Mesendoderm (in vitro differentiated cells): Measurements from ENCODE around the gene ARFGAP1.

Experiments used
- DNase-seq: peaks from one replicate; pipeline ENCODE4 v3.0.0; 2013
- H2AK5ac ChIP-seq: 2 replicates; pipeline ENCODE4 v1.6.1; 2013; ENCODE audit warnings: low read length, inconsistent platforms
- H2BK120ac ChIP-seq: 2 replicates; pipeline ENCODE4 v1.6.1; 2013; ENCODE audit warnings: low read depth, mild to moderate bottlenecking, low read length, moderate library complexity, mixed read lengths
- H2BK15ac ChIP-seq: replicated peaks from 2 replicates; pipeline ENCODE4 v1.6.1; 2013; ENCODE audit warnings: low read depth, mild to moderate bottlenecking, moderate library complexity
- H2BK5ac ChIP-seq: 2 replicates; pipeline ENCODE4 v1.6.1; 2013; ENCODE audit warnings: low read length, inconsistent platforms
- H3K18ac ChIP-seq: 2 replicates; pipeline ENCODE4 v1.6.1; 2013; ENCODE audit warnings: mild to moderate bottlenecking, low read length, mixed read lengths
- H3K23ac ChIP-seq: one replicate; pipeline ENCODE4 v1.6.1; 2013; ENCODE audit warnings: low read length
- H3K27ac ChIP-seq: 2 replicates; pipeline ENCODE4 v1.5.1; 2013; ENCODE audit warnings: low read depth, mild to moderate bottlenecking, inconsistent platforms, low read length, moderate library complexity
- H3K27me3 ChIP-seq: 2 replicates; pipeline ENCODE4 v1.6.1; 2013; ENCODE audit warnings: low read length, control low read depth, mild to moderate bottlenecking, inconsistent platforms; ENCODE audit not compliant: insufficient read depth, poor library complexity
- H3K36me3 ChIP-seq: 2 replicates; pipeline ENCODE4 v1.6.1; 2013; ENCODE audit warnings: low read length, inconsistent platforms; ENCODE audit not compliant: control insufficient read depth, insufficient read depth
- H3K4ac ChIP-seq: one replicate; pipeline ENCODE4 v1.6.1; 2013; ENCODE audit warnings: low read depth, mild to moderate bottlenecking, low read length, moderate library complexity
- H3K4me1 ChIP-seq: 2 replicates; pipeline ENCODE4 v1.6.1; 2013; ENCODE audit warnings: low read depth, low read length, inconsistent platforms; ENCODE audit not compliant: control insufficient read depth
- H3K4me2 ChIP-seq: 2 replicates; pipeline ENCODE4 v1.6.1; 2013; ENCODE audit warnings: low read length
- H3K4me3 ChIP-seq: 2 replicates; pipeline ENCODE4 v1.5.1; 2013; ENCODE audit warnings: mild to moderate bottlenecking, low read length
- H3K56ac ChIP-seq: one replicate; pipeline ENCODE4 v1.6.1; 2013; ENCODE audit warnings: low read length
- H3K79me1 ChIP-seq: 2 replicates; pipeline ENCODE4 v1.6.1; 2013; ENCODE audit warnings: low read length, inconsistent platforms
- H3K79me2 ChIP-seq: 2 replicates; pipeline ENCODE4 v1.6.1; 2013; ENCODE audit warnings: mild to moderate bottlenecking, low read length; ENCODE audit not compliant: control insufficient read depth, insufficient read depth
- H3K9ac ChIP-seq: 2 replicates; pipeline ENCODE4 v1.6.1; 2013; ENCODE audit warnings: low read length, inconsistent platforms
- H4K5ac ChIP-seq: one replicate; pipeline ENCODE4 v1.6.1; 2013; ENCODE audit warnings: low read length
- H4K8ac ChIP-seq: one replicate; pipeline ENCODE4 v1.6.1; 2013; ENCODE audit warnings: low read depth, mild to moderate bottlenecking, control low read depth, low read length, moderate library complexity
- WGBS: extraction: QIAGEN DNeasy Blood & Tissue Kit; methylation state at CpG from one replicate; pipeline ENCODE4 v1.1.7; 2013; ENCODE audit warnings: low lambda C conversion rate, missing lambda C conversion rate; ENCODE audit not compliant: insufficient coverage; ENCODE audit errors: extremely low coverage; 5-methylcytosine and 5-hydroxymethylcytosine counted together

ARFGAP1 gene

GRCh38 chr20:63293871-63294535 lies 21.4 kb downstream of the ARFGAP1 start:
- no peaks in the 10 kb centered on the region for H3K79me1 ChIP-seq
- no peak overlapping the region for H2BK5ac ChIP-seq
- no peaks in the 10 kb centered on the region for H3K79me2 ChIP-seq
- no peak overlapping the region for H2BK120ac ChIP-seq
- H3K23ac ChIP-seq: no peak overlapping the region
- peak; percentile 52 for DNase-seq
- no CpG with 5 or more reads among the region's 22 CpGs for WGBS
- no peak overlapping the region for H3K27ac ChIP-seq
- H3K27me3 ChIP-seq: peaks cover 4% of the 10 kb centered on the region
- no peaks in the 10 kb centered on the region for H3K36me3 ChIP-seq
- no peak overlapping the region for H3K4me2 ChIP-seq
- H3K4me3 ChIP-seq: no peak overlapping the region
- H3K4me1 ChIP-seq: no peaks in the 10 kb centered on the region
- H2AK5ac ChIP-seq: no peak overlapping the region
- peak overlapping the region; percentile 34 for H3K56ac ChIP-seq
- H3K9ac ChIP-seq: no peak overlapping the region
- no peak overlapping the region for H4K8ac ChIP-seq
- H3K18ac ChIP-seq: no peak overlapping the region
- no peak overlapping the region for H2BK15ac ChIP-seq
- no peak overlapping the region for H4K5ac ChIP-seq
- no peak overlapping the region for H3K4ac ChIP-seq

- no peak overlapping the region for H3K27ac ChIP-seq
- H2BK120ac ChIP-seq: no peak overlapping the region
- no peak overlapping the region for H2AK5ac ChIP-seq
- H3K56ac ChIP-seq: no peak overlapping the region
- H3K79me1 ChIP-seq: no peaks in the 10 kb centered on the region
- no CpG with 5 or more reads among the region's 12 CpGs for WGBS
- no peak overlapping the region for H3K9ac ChIP-seq
- no peak overlapping the region for H2BK5ac ChIP-seq
- H3K23ac ChIP-seq: peak overlapping the region; percentile 80
- H2BK15ac ChIP-seq: no peak overlapping the region
- no peak overlapping the region for H3K4ac ChIP-seq
- no peak for DNase-seq
- no peak overlapping the region for H4K8ac ChIP-seq
- no peaks in the 10 kb centered on the region for H3K36me3 ChIP-seq
- no peaks in the 10 kb centered on the region for H3K4me1 ChIP-seq
- H3K18ac ChIP-seq: no peak overlapping the region
- no peak overlapping the region for H4K5ac ChIP-seq
- H3K4me3 ChIP-seq: no peak overlapping the region
- H3K4me2 ChIP-seq: no peak overlapping the region
- H3K79me2 ChIP-seq: no peaks in the 10 kb centered on the region
- peaks cover 4% of the 10 kb centered on the region for H3K27me3 ChIP-seq
These were observed 21.9 kb downstream of the ARFGAP1 start for GRCh38 chr20:63294536-63294900.

- no peak overlapping the region for H3K4ac ChIP-seq
- H4K8ac ChIP-seq: no peak overlapping the region
- no peaks in the 10 kb centered on the region for H3K79me1 ChIP-seq
- no peaks in the 10 kb centered on the region for H3K4me1 ChIP-seq
- no peaks in the 10 kb centered on the region for H3K79me2 ChIP-seq
- no peak overlapping the region for H3K18ac ChIP-seq
- peak overlapping the region; percentile 49 for H3K56ac ChIP-seq
- H3K27me3 ChIP-seq: peaks cover 4% of the 10 kb centered on the region
- DNase-seq: no peak
- H4K5ac ChIP-seq: no peak overlapping the region
- no peak overlapping the region for H3K9ac ChIP-seq
- H3K23ac ChIP-seq: peak overlapping the region; percentile 66
- no peak overlapping the region for H2AK5ac ChIP-seq
- WGBS: no CpG with 5 or more reads among the region's 19 CpGs
- no peak overlapping the region for H2BK15ac ChIP-seq
- H3K4me2 ChIP-seq: no peak overlapping the region
- H3K4me3 ChIP-seq: no peak overlapping the region
- no peaks in the 10 kb centered on the region for H3K36me3 ChIP-seq
- no peak overlapping the region for H3K27ac ChIP-seq
- H2BK120ac ChIP-seq: no peak overlapping the region
- no peak overlapping the region for H2BK5ac ChIP-seq
These were observed 22.4 kb downstream of the ARFGAP1 start for GRCh38 chr20:63295018-63295417.

GRCh38 chr20:63295422-63295821 lies 22.8 kb downstream of the ARFGAP1 start:
- no CpG with 5 or more reads among the region's 17 CpGs for WGBS

GRCh38 chr20:63295846-63296245 lies 23.2 kb downstream of the ARFGAP1 start:
- Histone ChIP-seq H3K4me1 (no peaks in the 10 kb centered on the region), H4K8ac (no peak overlapping the region), H3K4me3 (no peak overlapping the region), H3K4ac (no peak overlapping the region), H3K4me2 (no peak overlapping the region), H3K56ac (no peak overlapping the region), H3K27me3 (peaks cover 4% of the 10 kb centered on the region), H4K5ac (no peak overlapping the region), H3K79me2 (no peaks in the 10 kb centered on the region), H3K79me1 (no peaks in the 10 kb centered on the region), H3K23ac (no peak overlapping the region), H3K27ac (no peak overlapping the region), H3K18ac (no peak overlapping the region), H2AK5ac (no peak overlapping the region), H3K36me3 (no peaks in the 10 kb centered on the region), H2BK5ac (no peak overlapping the region), H2BK15ac (no peak overlapping the region), H3K9ac (no peak overlapping the region), H2BK120ac (no peak overlapping the region)
- DNase-seq: no peak
- WGBS: no CpG with 5 or more reads among the region's 20 CpGs

More at GRCh38 chr20:63295422-63295821, 22.8 kb downstream of the ARFGAP1 start:
- no peak overlapping the region for H4K8ac ChIP-seq
- no peak overlapping the region for H3K4me2 ChIP-seq
- no peaks in the 10 kb centered on the region for H3K4me1 ChIP-seq
- peak overlapping the region; percentile 66 for H3K23ac ChIP-seq
- no peak overlapping the region for H3K56ac ChIP-seq
- H2BK5ac ChIP-seq: no peak overlapping the region
- H3K79me2 ChIP-seq: no peaks in the 10 kb centered on the region
- no peak overlapping the region for H3K18ac ChIP-seq
- no peaks in the 10 kb centered on the region for H3K79me1 ChIP-seq
- H3K4me3 ChIP-seq: no peak overlapping the region
- no peaks in the 10 kb centered on the region for H3K36me3 ChIP-seq
- DNase-seq: no peak
- H3K27me3 ChIP-seq: peaks cover 4% of the 10 kb centered on the region
- no peak overlapping the region for H2BK15ac ChIP-seq
- H2BK120ac ChIP-seq: no peak overlapping the region
- no peak overlapping the region for H3K9ac ChIP-seq
- H4K5ac ChIP-seq: no peak overlapping the region
- H3K4ac ChIP-seq: no peak overlapping the region
- no peak overlapping the region for H3K27ac ChIP-seq
- H2AK5ac ChIP-seq: no peak overlapping the region
